ENCODE results near the gene TTLL6. TPM values are rescaled to one million over a fixed set of nuclear protein-coding genes. Genes with fewer than 3 reads are reported as not detected.

Gene TTLL6
- total and polyA plus RNA-seq, 9 of the 15 experiments (the other 6 are each of a cell fraction or from before 2014, with no cell fraction given), result 0.05 TPM; not detected in 8

- WGBS (ENCODE audit: insufficient coverage, low coverage, missing lambda C conversion rate), result 82% methylated on average over 3 of the region's 3 CpGs
- Histone ChIP-seq H3K79me2 (ENCODE audit: control insufficient read depth, insufficient read depth, low read length) (peaks cover 3% of the 10 kb centered on the region; the same call in 1 of the 3 replicates), H3K9ac (ENCODE audit: insufficient read depth in 1 of 2, low read depth in 2 of 2, low read length in 2 of 2) (no peak overlapping the region), H4K20me1 (replicated peaks; ENCODE audit: control insufficient read depth, insufficient read depth, low read length) (no peaks in the 10 kb centered on the region; the same call in 1 of the 2 replicates), H3K27me3 (ENCODE audit: control insufficient read depth in 2 of 2, insufficient read depth in 2 of 2, low read length in 2 of 2) (no peaks in the 10 kb centered on the region), H3K4me2 (ENCODE audit: insufficient read depth, low read length) (no peak overlapping the region), H3K9me1 (ENCODE audit: control insufficient read depth, insufficient read depth, low read length) (peaks cover 6% of the 10 kb centered on the region), H3K27ac (ENCODE audit: extremely low read depth, low read depth, low read length) (no peak overlapping the region), H3K9me3 (replicated peaks; ENCODE audit: control insufficient read depth, insufficient read depth, low read depth, low read length) (no peaks in the 10 kb centered on the region), H3K4me1 (replicated peaks in 1 of 2; ENCODE audit: control insufficient read depth in 2 of 2, insufficient read depth in 2 of 2, low read length in 2 of 2) (peaks cover 0 to 3% of the 10 kb centered on the region in 2 experiments; a peak in 2 of 5 replicates), H2AFZ (ENCODE audit: low read depth, low read length) (no peak overlapping the region), H3K4me3 (no peak overlapping the region), H3K36me3 (ENCODE audit: control insufficient read depth, insufficient read depth, low read length) (peaks cover 21% of the 10 kb centered on the region)
- ChIA-PET POLR2A (interaction anchor here (1.0 to 2.7 kb wide), 2 partner anchors 8 to 9 kb away, joined by 9 to 10 read pairs; no protein-coding TSS in a partner anchor), CTCF (ENCODE audit: low intra/inter-chr PET ratio) (no interaction called here)
- TF ChIP-seq ZNF23 (CRISPR knock-in tag; IDR thresholded peaks at IDR 0.05) (no peak), NONO (IDR thresholded peaks at IDR 0.05; ENCODE audit: low read depth in 2 of 2, low read length in 1 of 2) (no peak), PHB2 (IDR thresholded peaks at IDR 0.05; ENCODE audit: low read depth) (no peak), ZNF174 (CRISPR knock-in tag; IDR thresholded peaks at IDR 0.05) (no peak), ZC3H11A (IDR thresholded peaks at IDR 0.05; ENCODE audit: low read depth, low read length) (no peak), FOXK1 (CRISPR knock-in tag; IDR thresholded peaks at IDR 0.05; ENCODE audit: borderline replicate concordance) (no peak)
- BruUV-seq (replicated peaks), result no TSS peak
- in situ Hi-C loops (cut with MboI) (no loop called here), intact Hi-C loops (cut with micrococcal nuclease) (no loop called here)
- DNase-seq (ENCODE audit: extremely low read depth in 1 of 4, low spot score in 3 of 4) (no peak), FAIRE-seq (no peak), ATAC-seq (no peak)
Observed at GRCh38 chr17:48842746-48843145, 25.7 kb upstream of the TTLL6 start.

- H4K20me1 ChIP-seq (replicated peaks; ENCODE audit: control insufficient read depth, insufficient read depth, low read length), result no peaks in the 10 kb centered on the region; the same call in 1 of the 2 replicates
- no peak overlapping the region; a peak in 1 of 4 replicates for H3K9ac ChIP-seq (ENCODE audit: insufficient read depth in 1 of 2, low read depth in 2 of 2, low read length in 2 of 2)
- no peak overlapping the region for H3K27ac ChIP-seq (ENCODE audit: extremely low read depth, low read depth, low read length)
- peaks cover 0 to 3% of the 10 kb centered on the region in 2 experiments; a peak in 2 of 5 replicates for H3K4me1 ChIP-seq (replicated peaks in 1 of 2; ENCODE audit: control insufficient read depth in 2 of 2, insufficient read depth in 2 of 2, low read length in 2 of 2)
- ChIA-PET POLR2A (interaction anchor here (0.5 to 1.9 kb wide), 3 partner anchors 10 to 43 kb away, joined by 3 to 8 read pairs (median 5); no protein-coding TSS in a partner anchor), CTCF (ENCODE audit: low intra/inter-chr PET ratio) (no interaction called here)
- no peak overlapping the region for H3K4me3 ChIP-seq
- H3K4me2 ChIP-seq (ENCODE audit: insufficient read depth, low read length), result no peak overlapping the region
- peaks cover 20% of the 10 kb centered on the region for H3K36me3 ChIP-seq (ENCODE audit: control insufficient read depth, insufficient read depth, low read length)
- BruUV-seq (replicated peaks), result no TSS peak
- H3K79me2 ChIP-seq (ENCODE audit: control insufficient read depth, insufficient read depth, low read length), result peaks cover 3% of the 10 kb centered on the region; the same call in 1 of the 3 replicates
- DNase-seq (ENCODE audit: extremely low read depth in 1 of 4, low spot score in 3 of 4) (no peak), FAIRE-seq (peak; percentile 70), ATAC-seq (no peak; the same call in 2 of the 3 replicates)
- no peaks in the 10 kb centered on the region for H3K27me3 ChIP-seq (ENCODE audit: control insufficient read depth in 2 of 2, insufficient read depth in 2 of 2, low read length in 2 of 2)
- peaks cover 6% of the 10 kb centered on the region for H3K9me1 ChIP-seq (ENCODE audit: control insufficient read depth, insufficient read depth, low read length)
- H2AFZ ChIP-seq (ENCODE audit: low read depth, low read length), result no peak overlapping the region
- in situ Hi-C loops (cut with MboI), result no loop called here
- intact Hi-C loops (cut with micrococcal nuclease), result no loop called here
- no peaks in the 10 kb centered on the region for H3K9me3 ChIP-seq (replicated peaks; ENCODE audit: control insufficient read depth, insufficient read depth, low read depth, low read length)
- WGBS (ENCODE audit: insufficient coverage, low coverage, missing lambda C conversion rate), result 40% methylated on average over 3 of the region's 3 CpGs
- no peak for TF ChIP-seq DACH1 (IDR thresholded peaks at IDR 0.05; ENCODE audit: partially characterized antibody)
- TF ChIP-seq ZNF766 (CRISPR knock-in tag; conservative IDR thresholded peaks at IDR 0.05), result peak; percentile 48; the same call in 1 of the 2 replicates
- peak; percentile 49 for TF ChIP-seq CEBPG (CRISPR knock-in tag; IDR thresholded peaks at IDR 0.05)
- peak in 1 of 2 experiments; percentile 80; a peak in 2 of 4 replicates for TF ChIP-seq CEBPG (tag; conservative IDR thresholded peaks at IDR 0.05 in 1 of 2, IDR thresholded peaks at IDR 0.05 in 1 of 2)
- TF ChIP-seq CEBPB (tag; IDR thresholded peaks at IDR 0.05), result peak; percentile 79
- TF ChIP-seq GABPB1 (CRISPR knock-in tag; IDR thresholded peaks at IDR 0.05), result peak; percentile 30; the same call in 1 of the 2 replicates
- no peak for TF ChIP-seq SRSF1 (IDR thresholded peaks at IDR 0.05; ENCODE audit: low read depth, low read length)
Observed at GRCh38 chr17:48841395-48841831, 24.4 kb upstream of the TTLL6 start.
